Adrenal gland (tissue), 12 donors: ENCODE measurements around the gene CIPC. TPM values are rescaled to one million over a fixed set of nuclear protein-coding genes. Genes with fewer than 3 reads are reported as not detected.

ENCODE experiments used
- DNase-seq, 7 donors: peaks; one replicate each; pipeline ENCODE4 v3.0.0-alpha.2; 2019 to 2020
- H3K27ac ChIP-seq, 5 donors: fragments of 200-600 bp; sonication (generic) in 4 of 5; 1 replicate in 3 of 5; 2 replicates in 2 of 5; pipeline versions ENCODE4 v1.5.1 to v1.8.0; 2016 to 2020; ENCODE audit warnings: mild to moderate bottlenecking in 1 of 5
- H3K27me3 ChIP-seq: fragments of 200-600 bp; 2 replicates; pipeline ENCODE4 v1.8.0; 2021
- H3K36me3 ChIP-seq, 2 donors: fragments of 200-600 bp; replicated peaks in 1 of 2; 1 replicate in 1 of 2; 2 replicates in 1 of 2; pipeline versions ENCODE4 v1.5.1 to v1.8.0; 2018 to 2022
- H3K4me1 ChIP-seq, 2 donors: fragments of 200-600 bp; replicated peaks in 1 of 2; 1 replicate in 1 of 2; 2 replicates in 1 of 2; pipeline versions ENCODE4 v1.5.1 to v1.8.0; 2018 to 2021
- H3K4me3 ChIP-seq, 4 donors: fragments of 200-600 bp; sonication (generic) in 3 of 4; one replicate each; pipeline ENCODE4 v1.5.1; 2016 to 2018
- H3K9me3 ChIP-seq, 3 donors: fragments of 200-600 bp; sonication (generic) in 1 of 3; replicated peaks in 1 of 3; 1 replicate in 2 of 3; 2 replicates in 1 of 3; pipeline versions ENCODE4 v1.5.1 to v1.8.0; 2016 to 2021
- POLR2A ChIP-seq, 2 donors: fragments of 450-650 bp; IDR thresholded peaks; one replicate each; pipeline ENCODE4 v1.6.1; 2017; ENCODE audit warnings: antibody characterized with exemption in 2 of 2, mild to moderate bottlenecking in 2 of 2, moderate library complexity in 1 of 2
- WGBS, 4 donors: extraction: QIAGEN DNeasy Blood & Tissue Kit in 2 of 4; methylation state at CpG; one replicate each; pipeline versions ENCODE4 v1.1.5 to v1.1.7; 2013 to 2017; 5-methylcytosine and 5-hydroxymethylcytosine counted together
- intact Hi-C, 2 donors: fragments of 100-400 bp; cut with DNase I; formaldehyde crosslinking; loops; one replicate each; pipeline versions ENCODE4 v1.14.1 to v1.15.0; 2022 to 2023
- polyA plus RNA-seq, 3 donors: library from polyadenylated mRNA; stranded (reverse); fragments of 200-250 nt in 2 of 3; fragments of 350-450 nt in 1 of 3; fragmentation: Illumina TruSeq in 1 of 3; extraction: RNeasy Lipid Tissue Mini Kit (QIAGEN cat#74804) in 1 of 3; gene quantifications; one replicate each; pipeline ENCODE4 v1.2.3, GENCODE V29; 2013 to 2014
- total RNA-seq, 9 donors: library from RNA; depleted of rRNA in 4 of 9; stranded (reverse); fragments of >200 nt in 4 of 9; fragments of 120-200 nt in 1 of 9; fragmentation: NEBNext Ultra II Directional in 1 of 9; extraction: Animal tissue kit (Norgen Biotek cat#: 25700) in 1 of 9; gene quantifications; one replicate each; pipeline versions ENCODE4 v1.1.0 to v1.2.4, GENCODE V29; 2013 to 2023
- TF ChIP-seq, protein P1 (sequence below), 6 experiments: fragments of 450-650 bp in 4 of 6; fragments of 200-600 bp in 2 of 6; sonication (generic) in 1 of 6; IDR thresholded peaks; 1 replicate in 5 of 6; 2 replicates in 1 of 6; pipeline versions ENCODE4 v1.5.1 to v1.8.0; 2016 to 2021; ENCODE audit warnings: antibody characterized with exemption in 6 of 6, mild to moderate bottlenecking in 2 of 6, moderate library complexity in 1 of 6
- donor health status: healthy with polysubstance abuse.
- donor health status: Bipolar disorder and iron deficiency.
- donor health status: DM: yes; HTN: yes; CAD: no.
- donor health status: DM: no; HTN: no; CAD: no.
- donor health status: DM: no; HTN: no; CAD: no.
- donor health status: DM: yes; HTN: yes; CAD: no.

CIPC gene
- total and polyA plus RNA-seq, 12 donors, result 3.7 to 48.6 (median 26.1) TPM

DNA sequence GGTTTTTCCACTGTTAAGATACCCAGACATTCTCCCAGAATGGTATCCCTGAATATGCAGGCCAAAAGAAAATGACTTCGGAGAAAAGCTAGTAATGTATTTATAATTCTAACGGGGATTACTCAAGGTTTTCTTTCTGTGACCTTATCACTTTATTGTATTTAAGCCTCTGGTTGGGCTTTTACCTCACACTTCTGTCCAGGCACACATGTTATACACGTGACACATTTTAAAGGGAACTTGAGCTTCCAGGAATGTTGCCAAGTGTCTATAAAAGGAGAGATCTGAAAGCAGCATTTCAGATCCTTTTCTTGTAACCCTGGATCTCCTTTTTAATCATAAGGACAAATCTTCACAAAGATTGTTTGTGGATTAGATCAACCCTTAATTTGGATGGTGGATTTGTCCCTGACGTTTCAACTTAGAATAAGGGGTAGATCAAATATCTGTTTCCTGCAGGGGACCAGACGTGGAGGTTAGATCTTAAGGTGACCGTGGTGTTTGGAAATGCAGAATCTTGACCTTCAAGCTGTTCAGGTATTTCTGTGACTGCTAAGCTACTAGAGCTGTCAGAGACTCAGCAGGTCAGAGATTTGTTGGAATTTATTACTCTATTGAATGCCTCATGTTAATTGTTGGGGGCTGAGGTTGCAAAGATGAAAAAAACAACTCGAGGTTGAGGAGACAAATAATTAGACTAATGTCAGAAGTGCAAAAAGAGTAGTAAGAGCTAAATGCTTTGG is 1.5 kb downstream of the CIPC start:
- peak overlapping the region; percentile 0 to 97 (median 92) for H3K27ac ChIP-seq
- peak overlapping the region in 1 of 4 donors; percentile 58 for H3K4me3 ChIP-seq
- WGBS, 4 donors, result 13 to 26% (median 16%) methylated on average over 7 of the region's 7 CpGs
- intact Hi-C loops, result no loop called here
- no peaks in the 10 kb centered on the region for H3K27me3 ChIP-seq
- H3K9me3 ChIP-seq, result no peaks in the 10 kb centered on the region
- H3K36me3 ChIP-seq, result no peaks in the 10 kb centered on the region
- DNase-seq, result peak in 3 of 7 donors; percentile 38 to 60 (median 55)
- peaks cover 28 to 59% of the 10 kb centered on the region in 2 donors for H3K4me1 ChIP-seq
- TF ChIP-seq, protein P1, sequence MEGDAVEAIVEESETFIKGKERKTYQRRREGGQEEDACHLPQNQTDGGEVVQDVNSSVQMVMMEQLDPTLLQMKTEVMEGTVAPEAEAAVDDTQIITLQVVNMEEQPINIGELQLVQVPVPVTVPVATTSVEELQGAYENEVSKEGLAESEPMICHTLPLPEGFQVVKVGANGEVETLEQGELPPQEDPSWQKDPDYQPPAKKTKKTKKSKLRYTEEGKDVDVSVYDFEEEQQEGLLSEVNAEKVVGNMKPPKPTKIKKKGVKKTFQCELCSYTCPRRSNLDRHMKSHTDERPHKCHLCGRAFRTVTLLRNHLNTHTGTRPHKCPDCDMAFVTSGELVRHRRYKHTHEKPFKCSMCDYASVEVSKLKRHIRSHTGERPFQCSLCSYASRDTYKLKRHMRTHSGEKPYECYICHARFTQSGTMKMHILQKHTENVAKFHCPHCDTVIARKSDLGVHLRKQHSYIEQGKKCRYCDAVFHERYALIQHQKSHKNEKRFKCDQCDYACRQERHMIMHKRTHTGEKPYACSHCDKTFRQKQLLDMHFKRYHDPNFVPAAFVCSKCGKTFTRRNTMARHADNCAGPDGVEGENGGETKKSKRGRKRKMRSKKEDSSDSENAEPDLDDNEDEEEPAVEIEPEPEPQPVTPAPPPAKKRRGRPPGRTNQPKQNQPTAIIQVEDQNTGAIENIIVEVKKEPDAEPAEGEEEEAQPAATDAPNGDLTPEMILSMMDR (IDR thresholded peaks at IDR 0.05), result no peak
- TF ChIP-seq POLR2A (IDR thresholded peaks at IDR 0.05), result peak in 1 of 2 donors; percentile 56

DNA sequence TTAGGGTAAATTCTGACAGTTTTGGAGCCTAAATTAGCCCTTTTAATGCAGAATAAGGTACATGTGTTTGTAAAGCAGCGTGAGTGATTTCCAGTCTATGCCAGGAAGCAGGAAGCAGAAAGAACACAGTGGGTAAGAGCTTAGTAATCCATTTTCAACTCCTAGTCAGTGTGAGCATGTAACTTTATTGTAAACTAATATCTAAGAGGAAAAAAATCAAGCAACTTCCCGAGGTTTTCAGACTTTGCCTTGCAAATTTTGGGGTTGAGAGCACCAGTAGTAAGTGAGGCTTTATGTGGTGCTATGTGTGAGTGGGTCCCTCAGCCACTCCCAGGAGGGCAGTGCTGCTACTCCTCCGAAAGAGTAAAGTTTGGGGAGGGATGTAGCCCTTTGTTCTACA is 2.9 kb downstream of the CIPC start:
- WGBS, 4 donors, result 71 to 81% (median 73%) methylated on average over 3 of the region's 3 CpGs
- Histone ChIP-seq H3K27me3 (no peaks in the 10 kb centered on the region), H3K9me3 (no peaks in the 10 kb centered on the region), H3K4me3 (no peak overlapping the region), H3K27ac (peak overlapping the region in 2 of 5 donors; percentile 26 to 45), H3K4me1 (peaks cover 34 to 72% of the 10 kb centered on the region in 2 donors), H3K36me3 (no peaks in the 10 kb centered on the region)
- intact Hi-C loops, result no loop called here
- TF ChIP-seq, protein P1 (IDR thresholded peaks at IDR 0.05), result no peak
- TF ChIP-seq POLR2A (IDR thresholded peaks at IDR 0.05), result no peak
- no peak for DNase-seq

DNA sequence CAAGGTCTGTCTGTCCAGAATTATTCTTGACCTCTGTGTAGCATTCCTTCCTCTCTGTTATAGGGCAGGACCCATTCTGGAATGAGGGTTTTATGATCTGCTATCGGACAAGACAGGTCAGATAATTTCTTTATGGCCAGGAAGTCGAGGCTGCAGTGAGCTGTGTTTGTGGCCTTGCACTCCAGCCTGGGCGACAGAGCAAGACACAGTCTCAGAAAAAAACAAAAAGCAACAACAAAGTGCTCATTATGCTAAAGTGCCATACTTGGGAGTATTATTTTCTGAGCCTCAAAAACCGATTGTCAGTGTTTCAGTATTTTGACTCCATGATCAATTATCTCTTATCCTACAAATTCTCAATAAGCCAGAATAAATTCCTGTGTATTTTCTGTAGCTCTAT is 4.1 kb downstream of the CIPC start:
- H3K36me3 ChIP-seq, result peaks cover 0 to 9% of the 10 kb centered on the region in 2 donors
- H3K4me1 ChIP-seq, result peaks cover 31 to 78% of the 10 kb centered on the region in 2 donors
- no peak for DNase-seq
- intact Hi-C loops, result no loop called here
- 30 to 55% (median 45%) methylated on average over 4 of the region's 4 CpGs for WGBS, 4 donors
- no peaks in the 10 kb centered on the region for H3K27me3 ChIP-seq
- H3K27ac ChIP-seq, result no peak overlapping the region
- no peak overlapping the region for H3K4me3 ChIP-seq
- no peaks in the 10 kb centered on the region for H3K9me3 ChIP-seq
- no peak for TF ChIP-seq POLR2A (IDR thresholded peaks at IDR 0.05)
- TF ChIP-seq, protein P1 (IDR thresholded peaks at IDR 0.05), result no peak

DNA sequence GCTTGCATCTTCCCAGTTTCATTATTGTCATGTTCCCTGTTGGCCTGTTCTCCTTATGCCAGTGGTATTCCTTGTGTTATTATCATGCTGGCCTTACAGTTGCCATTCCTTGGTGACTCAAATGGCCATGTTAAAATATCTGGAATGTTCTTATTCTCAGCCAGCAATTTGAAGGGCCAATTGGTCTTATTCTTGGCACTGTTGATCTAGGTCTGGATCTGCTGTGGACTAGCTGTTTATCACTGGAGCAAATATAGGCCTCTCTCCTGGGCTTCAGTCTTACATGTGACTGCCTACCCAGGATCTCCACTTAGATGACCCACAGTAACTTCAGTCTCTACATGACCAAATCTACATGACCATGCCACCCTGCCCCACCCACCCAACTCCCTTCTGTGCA is 5.4 kb downstream of the CIPC start:
- Histone ChIP-seq H3K36me3 (peaks cover 0 to 14% of the 10 kb centered on the region in 2 donors), H3K4me3 (no peak overlapping the region), H3K4me1 (peaks cover 26 to 82% of the 10 kb centered on the region in 2 donors), H3K9me3 (no peaks in the 10 kb centered on the region), H3K27me3 (no peaks in the 10 kb centered on the region), H3K27ac (peak overlapping the region in 2 of 5 donors; percentile 22 to 35)
- TF ChIP-seq, protein P1 (IDR thresholded peaks at IDR 0.05), result no peak
- TF ChIP-seq POLR2A (IDR thresholded peaks at IDR 0.05), result no peak
- intact Hi-C loops, result no loop called here
- DNase-seq, result no peak
